RWPE2 (cell line): ENCODE measurements around the gene CHMP4B.

Experiments
- ATAC-seq: fragments of 200-7000 bp; cut with Tn5 transposase; 3 replicates; pipeline ENCODE4 v1.9.1; 2021; ENCODE audit warnings: low read depth
- DNase-seq: peaks from one replicate; pipeline ENCODE4 v3.0.0-alpha.2; 2020; ENCODE audit warnings: low spot score
- H3K27ac ChIP-seq: fragments of 450-650 bp; 2 replicates; pipeline ENCODE4 v1.5.1; 2017; ENCODE audit warnings: mild to moderate bottlenecking; ENCODE audit not compliant: poor library complexity, severe bottlenecking
- H3K27me3 ChIP-seq: fragments of 250-450 bp; sonication (Bioruptor Pico); 2 replicates; pipeline ENCODE4 v1.5.1; 2021; ENCODE audit warnings: mild to moderate bottlenecking, moderate library complexity; ENCODE audit not compliant: insufficient read depth, poor library complexity, severe bottlenecking
- H3K36me3 ChIP-seq: fragments of 250-450 bp; sonication (Bioruptor Pico); 2 replicates; pipeline ENCODE4 v1.5.1; 2020; ENCODE audit warnings: low read depth, mild to moderate bottlenecking, moderate library complexity
- H3K4me1 ChIP-seq: fragments of 250-450 bp; sonication (Bioruptor Pico); 2 replicates; pipeline ENCODE4 v1.5.1; 2021; ENCODE audit warnings: mild to moderate bottlenecking, moderate library complexity; ENCODE audit not compliant: insufficient read depth, poor library complexity, severe bottlenecking
- H3K4me3 ChIP-seq: fragments of 250-450 bp; sonication (Bioruptor Pico); 2 replicates; pipeline ENCODE4 v1.5.1; 2021; ENCODE audit warnings: mild to moderate bottlenecking, moderate library complexity; ENCODE audit not compliant: severe bottlenecking
- H3K9me3 ChIP-seq: fragments of 250-450 bp; sonication (Bioruptor Pico); 2 replicates; pipeline ENCODE4 v1.5.1; 2021; ENCODE audit warnings: mild to moderate bottlenecking, moderate library complexity; ENCODE audit not compliant: severe bottlenecking
- CTCF ChIP-seq: fragments of 450-650 bp; IDR thresholded peaks from one replicate; pipeline ENCODE4 v1.5.1; 2017; ENCODE audit warnings: mild to moderate bottlenecking, moderate library complexity; ENCODE audit not compliant: poor library complexity, severe bottlenecking

CHMP4B gene

GRCh38 chr20:33838035-33838864, 27.1 kb downstream of the CHMP4B start:
- ATAC-seq = peak; percentile 63
- no peak overlapping the region for H3K27ac ChIP-seq
- H3K27me3 ChIP-seq = no peaks in the 10 kb centered on the region
- peaks cover 13% of the 10 kb centered on the region for H3K4me1 ChIP-seq
- TF ChIP-seq CTCF = peak; percentile 52
- H3K9me3 ChIP-seq = no peaks in the 10 kb centered on the region
- no peak for DNase-seq
- H3K4me3 ChIP-seq = no peak overlapping the region
- peaks cover 24% of the 10 kb centered on the region for H3K36me3 ChIP-seq

DNA sequence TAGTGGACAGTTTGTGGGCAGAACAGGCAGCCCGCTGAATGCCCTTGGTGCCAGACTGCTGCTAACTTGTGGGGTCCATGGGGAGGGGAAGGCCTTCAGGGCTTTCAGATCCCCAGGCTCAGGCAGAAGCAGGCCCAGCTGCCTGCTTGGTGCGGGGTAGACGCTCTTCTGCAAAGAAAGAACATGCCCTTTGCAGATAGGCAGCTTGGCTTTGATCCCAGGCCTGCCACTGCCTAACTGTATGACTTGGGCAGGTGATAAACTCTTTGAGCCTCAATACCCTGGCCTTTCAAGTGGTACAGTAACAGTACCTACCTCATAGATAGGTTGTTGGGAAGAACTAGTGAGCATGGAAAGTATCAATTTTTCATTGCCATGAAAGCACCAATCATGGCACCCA, 28.4 kb downstream of the CHMP4B start:
- Histone ChIP-seq H3K27me3 (no peaks in the 10 kb centered on the region), H3K4me3 (no peak overlapping the region), H3K9me3 (no peaks in the 10 kb centered on the region), H3K27ac (no peak overlapping the region), H3K36me3 (peaks cover 14% of the 10 kb centered on the region), H3K4me1 (peaks cover 15% of the 10 kb centered on the region)
- DNase-seq (no peak), ATAC-seq (no peak)
- TF ChIP-seq CTCF = no peak

GRCh38 chr20:33840160-33840559, 29.0 kb downstream of the CHMP4B start:
- no peak for TF ChIP-seq CTCF
- peaks cover 9% of the 10 kb centered on the region for H3K36me3 ChIP-seq
- DNase-seq (no peak), ATAC-seq (no peak)
- no peaks in the 10 kb centered on the region for H3K9me3 ChIP-seq
- no peaks in the 10 kb centered on the region for H3K27me3 ChIP-seq
- no peak overlapping the region for H3K4me3 ChIP-seq
- H3K27ac ChIP-seq = no peak overlapping the region
- H3K4me1 ChIP-seq = peaks cover 15% of the 10 kb centered on the region

GRCh38 chr20:33840759-33841435, 29.7 kb downstream of the CHMP4B start:
- Histone ChIP-seq H3K27me3 (no peaks in the 10 kb centered on the region), H3K9me3 (no peaks in the 10 kb centered on the region), H3K36me3 (peaks cover 4% of the 10 kb centered on the region; the same call in 1 of the 2 replicates), H3K27ac (no peak overlapping the region), H3K4me1 (peaks cover 15% of the 10 kb centered on the region), H3K4me3 (no peak overlapping the region)
- ATAC-seq = no peak
- no peak for TF ChIP-seq CTCF
- DNase-seq = no peak

DNA sequence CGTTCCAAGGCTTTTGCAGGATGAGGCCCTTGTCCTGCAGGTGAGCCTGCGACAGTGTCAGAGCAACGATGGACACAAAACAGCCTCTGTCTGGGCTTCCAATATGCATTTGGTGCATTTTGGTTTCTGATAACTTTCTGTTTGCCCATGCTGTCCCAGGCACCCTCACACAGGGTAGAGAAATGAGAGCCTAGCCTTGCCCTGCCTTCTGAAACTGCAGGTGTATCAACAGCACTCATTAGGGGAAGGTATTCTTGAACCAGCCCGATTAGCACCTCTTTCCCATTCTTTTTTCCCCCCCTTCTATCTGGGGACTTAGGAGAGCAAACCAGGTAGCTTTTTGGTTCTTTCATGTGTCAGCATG, 30.3 kb downstream of the CHMP4B start:
- TF ChIP-seq CTCF = no peak
- Histone ChIP-seq H3K9me3 (no peaks in the 10 kb centered on the region), H3K27ac (no peak overlapping the region), H3K4me1 (peaks cover 15% of the 10 kb centered on the region), H3K36me3 (no peaks in the 10 kb centered on the region), H3K4me3 (no peak overlapping the region), H3K27me3 (no peaks in the 10 kb centered on the region)
- DNase-seq = no peak
- no peak for ATAC-seq
